AG09309 (cell line): ENCODE results near the gene TMEM222.

ENCODE experiments used
- DNase-seq: peaks from one replicate; pipeline ENCODE4 v3.0.0-alpha.2; 2010; ENCODE audit warnings: low read depth
- H3K4me3 ChIP-seq: 2 replicates; pipeline ENCODE4 v1.5.1; 2011; ENCODE audit warnings: mild to moderate bottlenecking, low read depth, low read length, moderate library complexity; ENCODE audit not compliant: control insufficient read depth
- TF ChIP-seq, protein P1 (sequence below): IDR thresholded peaks from 2 replicates; pipeline ENCODE4 v1.5.1; 2011; ENCODE audit warnings: mild to moderate bottlenecking, low read depth, low read length, inconsistent platforms; ENCODE audit not compliant: insufficient read depth, control insufficient read depth; ENCODE audit errors: missing control alignments

Gene TMEM222

DNA sequence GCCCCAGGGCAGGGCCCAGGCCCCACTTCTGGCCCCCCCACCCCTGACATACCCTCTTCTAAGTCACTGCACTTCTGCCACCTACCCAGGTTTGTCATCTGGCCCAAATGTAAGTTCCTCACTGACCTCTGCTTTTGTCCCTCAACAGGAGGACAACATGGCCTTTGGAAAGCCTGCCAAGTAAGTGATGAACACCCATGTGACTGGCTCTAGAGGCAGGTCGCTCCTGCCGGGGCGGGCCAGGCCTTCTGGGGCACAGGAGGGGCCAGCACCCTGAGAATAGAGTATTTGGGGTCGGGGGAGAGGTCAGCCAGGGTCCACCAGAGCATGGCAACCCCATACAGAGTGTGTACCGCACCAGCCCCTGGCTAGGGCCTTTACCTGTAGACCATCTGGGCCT, 10.0 kb downstream of the TMEM222 start:
- H3K4me3 ChIP-seq: no peak overlapping the region
- DNase-seq: no peak
- TF ChIP-seq, protein P1, sequence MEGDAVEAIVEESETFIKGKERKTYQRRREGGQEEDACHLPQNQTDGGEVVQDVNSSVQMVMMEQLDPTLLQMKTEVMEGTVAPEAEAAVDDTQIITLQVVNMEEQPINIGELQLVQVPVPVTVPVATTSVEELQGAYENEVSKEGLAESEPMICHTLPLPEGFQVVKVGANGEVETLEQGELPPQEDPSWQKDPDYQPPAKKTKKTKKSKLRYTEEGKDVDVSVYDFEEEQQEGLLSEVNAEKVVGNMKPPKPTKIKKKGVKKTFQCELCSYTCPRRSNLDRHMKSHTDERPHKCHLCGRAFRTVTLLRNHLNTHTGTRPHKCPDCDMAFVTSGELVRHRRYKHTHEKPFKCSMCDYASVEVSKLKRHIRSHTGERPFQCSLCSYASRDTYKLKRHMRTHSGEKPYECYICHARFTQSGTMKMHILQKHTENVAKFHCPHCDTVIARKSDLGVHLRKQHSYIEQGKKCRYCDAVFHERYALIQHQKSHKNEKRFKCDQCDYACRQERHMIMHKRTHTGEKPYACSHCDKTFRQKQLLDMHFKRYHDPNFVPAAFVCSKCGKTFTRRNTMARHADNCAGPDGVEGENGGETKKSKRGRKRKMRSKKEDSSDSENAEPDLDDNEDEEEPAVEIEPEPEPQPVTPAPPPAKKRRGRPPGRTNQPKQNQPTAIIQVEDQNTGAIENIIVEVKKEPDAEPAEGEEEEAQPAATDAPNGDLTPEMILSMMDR: no peak

DNA sequence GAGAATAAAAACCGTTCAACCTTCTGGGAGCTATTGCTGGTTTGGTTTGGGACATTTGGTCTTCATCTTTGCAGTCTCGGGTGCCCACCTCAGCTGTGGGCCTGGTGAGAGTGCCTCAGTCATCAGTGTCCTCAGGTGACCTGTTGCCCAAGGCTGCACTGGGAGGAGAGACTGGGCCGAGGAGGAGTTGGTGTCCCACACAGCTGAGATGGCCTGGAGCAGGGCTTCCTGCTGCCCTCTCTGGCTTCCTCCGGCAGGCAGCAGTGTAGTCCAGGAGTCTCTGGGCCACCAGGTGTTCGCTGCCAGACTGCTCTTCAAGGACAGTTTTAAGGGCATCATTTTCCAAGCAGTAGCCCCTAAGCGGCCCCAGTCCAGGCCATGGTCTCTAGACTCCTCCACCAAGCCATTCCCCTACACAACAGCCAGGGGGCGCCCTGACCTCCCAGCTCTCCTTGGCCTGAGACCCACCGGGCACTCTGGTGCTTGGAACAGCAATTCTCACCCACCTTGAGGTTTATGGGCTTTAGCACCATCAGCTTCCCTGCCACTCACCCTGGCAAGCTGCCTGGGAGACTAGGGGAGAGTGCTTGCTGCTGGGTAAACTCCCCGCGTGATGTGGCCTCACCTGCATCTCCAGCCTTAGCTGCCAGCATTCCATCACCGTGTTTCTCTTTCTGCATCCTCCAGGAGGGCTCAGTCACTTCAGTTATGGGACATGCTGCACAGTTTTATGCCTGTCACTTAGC, 10.7 kb downstream of the TMEM222 start:
- DNase-seq: no peak
- TF ChIP-seq, protein P1: peak; percentile 90
- H3K4me3 ChIP-seq: no peak overlapping the region

DNA sequence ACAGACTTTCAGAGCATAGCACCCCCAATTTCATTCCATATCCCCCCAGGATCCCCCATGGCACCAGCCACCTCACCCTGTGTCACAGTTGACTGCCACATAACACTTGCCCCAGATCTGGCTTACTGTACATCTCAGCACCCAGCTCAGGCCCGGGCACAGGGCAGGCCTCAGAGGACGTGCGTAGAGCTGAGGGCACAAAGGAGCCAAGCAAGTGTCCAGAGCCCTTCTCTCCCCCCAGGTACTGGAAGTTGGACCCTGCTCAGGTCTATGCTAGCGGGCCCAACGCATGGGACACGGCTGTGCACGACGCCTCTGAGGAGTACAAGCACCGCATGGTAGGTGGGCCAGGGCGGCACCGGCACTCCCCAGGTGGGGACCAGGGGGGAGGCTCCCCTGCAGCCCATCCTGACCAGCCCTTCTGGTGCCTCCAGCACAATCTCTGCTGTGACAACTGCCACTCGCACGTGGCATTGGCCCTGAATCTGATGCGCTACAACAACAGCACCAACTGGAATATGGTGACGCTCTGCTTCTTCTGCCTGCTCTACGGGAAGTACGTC, 11.8 kb downstream of the TMEM222 start:
- no peak for DNase-seq
- TF ChIP-seq, protein P1: no peak

DNA sequence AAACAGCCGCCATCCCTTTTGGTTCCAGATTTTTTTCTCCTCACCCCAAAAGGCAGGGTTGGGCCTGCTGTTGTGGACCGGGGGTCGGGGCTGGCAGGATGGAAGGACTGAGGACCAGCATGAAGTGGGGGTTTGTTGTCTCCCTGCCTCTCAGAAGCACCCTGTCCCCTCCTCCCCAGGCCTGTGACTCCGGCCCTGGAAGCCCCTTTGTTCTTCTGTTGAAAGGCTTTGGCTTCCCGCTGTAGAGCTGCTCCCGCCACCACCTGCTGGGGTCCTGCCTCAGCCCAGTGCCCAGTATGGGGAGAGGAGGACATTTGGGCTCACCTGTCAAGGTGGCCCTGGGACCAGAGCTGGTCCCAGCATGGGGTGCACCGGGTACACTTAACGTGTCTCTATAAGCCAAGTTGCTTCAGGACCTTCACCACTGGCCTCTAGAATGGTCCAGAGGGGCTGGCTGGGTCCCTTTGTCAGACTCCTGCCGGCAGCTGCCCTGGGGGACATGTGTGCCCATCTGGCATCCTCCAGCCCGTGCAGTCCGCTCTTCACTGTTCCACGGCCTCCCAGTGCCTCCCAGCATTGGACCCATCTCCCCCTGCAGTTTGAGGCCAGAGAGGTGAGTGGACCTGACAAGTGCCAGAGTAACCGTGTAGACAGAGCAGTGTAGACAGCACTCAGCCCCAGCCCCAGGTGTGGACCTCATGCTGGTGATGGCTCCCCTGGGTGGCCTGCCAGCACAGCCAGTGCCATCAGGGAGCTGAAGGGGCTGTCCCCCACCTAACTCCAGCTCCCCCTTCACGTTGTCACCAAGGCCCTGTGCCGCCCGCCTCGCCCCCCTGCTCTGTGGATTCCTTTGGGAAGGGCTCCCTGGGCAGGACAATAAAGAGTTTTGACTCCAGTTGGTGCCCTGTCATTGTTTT, 13.8 kb downstream of the TMEM222 start:
- TF ChIP-seq, protein P1: no peak
- DNase-seq: no peak
- no peak overlapping the region for H3K4me3 ChIP-seq

More for the DNA sequence above, 11.8 kb downstream of the TMEM222 start:
- H3K4me3 ChIP-seq: no peak overlapping the region

DNA sequence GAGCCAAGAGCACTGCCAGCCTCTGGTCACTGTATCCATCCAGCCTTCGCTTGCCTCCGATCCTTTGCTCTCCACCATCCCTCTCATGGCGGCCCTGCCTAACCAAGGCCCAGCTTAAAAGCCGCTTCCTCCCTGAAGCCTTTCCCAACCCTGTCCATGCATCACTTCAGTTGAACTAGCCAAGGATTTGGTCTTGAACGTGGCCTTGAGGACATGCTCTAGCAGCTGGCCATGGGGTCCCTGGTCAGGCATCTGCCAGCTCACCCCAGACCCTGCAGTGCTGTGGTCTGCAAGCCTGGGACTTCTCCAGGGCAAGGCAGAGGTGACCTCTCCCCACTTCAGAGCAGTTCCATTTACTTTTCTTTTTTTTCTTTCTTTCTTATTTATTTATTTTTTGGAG, 14.8 kb downstream of the TMEM222 start:
- DNase-seq: no peak
- TF ChIP-seq, protein P1: no peak
- H3K4me3 ChIP-seq: no peak overlapping the region

DNA sequence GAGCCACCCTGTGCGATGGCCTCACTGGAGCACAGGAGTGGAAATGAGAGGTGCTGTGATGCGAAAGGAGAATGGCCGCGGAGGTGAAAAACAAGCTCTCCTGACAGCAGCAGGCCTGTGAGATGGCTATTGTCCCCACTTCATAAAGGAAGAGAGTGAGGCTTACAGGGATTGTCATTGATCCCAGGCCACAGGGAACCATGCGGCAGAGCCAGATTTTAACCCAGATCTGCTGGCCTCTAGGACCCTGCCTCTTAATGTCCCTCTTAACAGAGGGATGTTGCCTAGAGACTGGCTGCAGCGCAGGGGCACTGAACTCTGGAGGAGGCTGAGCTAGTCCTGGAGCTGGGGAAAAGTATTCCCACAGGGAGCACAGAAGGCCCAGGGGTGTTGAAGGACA, 16.8 kb downstream of the TMEM222 start:
- DNase-seq: no peak
- no peak overlapping the region for H3K4me3 ChIP-seq
- TF ChIP-seq, protein P1: no peak
